ENCODE measurements around the gene ASB3. TPM values are rescaled to one million over a fixed set of nuclear protein-coding genes. Genes with fewer than 3 reads are reported as not detected.

The ASB3 gene
- total and polyA plus RNA-seq, 2 donors (not counting 3 experiments of a cell fraction or from before 2014, with no cell fraction given) = 20.3 to 20.5 TPM

GRCh38 chr2:53755121-53755520 lies 31.6 kb downstream of the ASB3 start:
- DNase-seq (ENCODE audit: low read depth, low spot score) (no peak), FAIRE-seq (no peak)
- Histone ChIP-seq H3K36me3 (ENCODE audit: control insufficient read depth in 2 of 2, extremely low read depth in 1 of 2, insufficient read depth in 2 of 2, low read length in 2 of 2) (peaks cover 0 to 5% of the 10 kb centered on the region in 2 experiments), H3K9me3 (replicated peaks; ENCODE audit: control insufficient read depth, insufficient read depth, low read length) (no peaks in the 10 kb centered on the region), H2AFZ (ENCODE audit: low read depth, low read length) (no peak overlapping the region), H3K4me2 (ENCODE audit: insufficient read depth, low read length) (no peak overlapping the region), H4K20me1 (replicated peaks; ENCODE audit: control insufficient read depth, extremely low read depth, insufficient read depth, low read length) (no peaks in the 10 kb centered on the region), H3K27me3 (ENCODE audit: control insufficient read depth in 2 of 2, insufficient read depth in 2 of 2, low read length in 2 of 2) (no peaks in the 10 kb centered on the region), H3K4me3 (replicated peaks in 1 of 3; ENCODE audit: insufficient read depth in 1 of 3, low read depth in 1 of 3, low read length in 3 of 3) (no peak overlapping the region), H3K9me1 (replicated peaks; ENCODE audit: control insufficient read depth, extremely low read depth, insufficient read depth, low read length) (no peaks in the 10 kb centered on the region), H3K4me1 (ENCODE audit: control insufficient read depth, extremely low read depth, insufficient read depth, low read length) (peaks cover 3% of the 10 kb centered on the region), H3K9ac (replicated peaks; ENCODE audit: extremely low read depth, insufficient read depth, low read length) (no peak overlapping the region), H3K79me2 (ENCODE audit: control insufficient read depth, insufficient read depth, low read length) (no peaks in the 10 kb centered on the region), H3K27ac (ENCODE audit: insufficient read depth, low read depth, low read length) (no peak overlapping the region)
- CTCF ChIA-PET = interaction anchor here (2.1 kb wide), 1 partner anchor 13 kb away, joined by 9 read pairs; the partner anchor contains the start of gene CHAC2
- POLR2A ChIA-PET = no interaction called here
- intact Hi-C loops (cut with micrococcal nuclease) = no loop called here
- no peak for TF ChIP-seq MYC (IDR thresholded peaks at IDR 0.05; ENCODE audit: low read depth, low read length)
- no peak for TF ChIP-seq EZH2 (IDR thresholded peaks at IDR 0.05; ENCODE audit: borderline replicate concordance, low read depth, low read length, severe bottlenecking)
- TF ChIP-seq FOS (IDR thresholded peaks at IDR 0.05; ENCODE audit: borderline replicate concordance, insufficient read depth, low read length) = no peak
- TF ChIP-seq, protein P1, sequence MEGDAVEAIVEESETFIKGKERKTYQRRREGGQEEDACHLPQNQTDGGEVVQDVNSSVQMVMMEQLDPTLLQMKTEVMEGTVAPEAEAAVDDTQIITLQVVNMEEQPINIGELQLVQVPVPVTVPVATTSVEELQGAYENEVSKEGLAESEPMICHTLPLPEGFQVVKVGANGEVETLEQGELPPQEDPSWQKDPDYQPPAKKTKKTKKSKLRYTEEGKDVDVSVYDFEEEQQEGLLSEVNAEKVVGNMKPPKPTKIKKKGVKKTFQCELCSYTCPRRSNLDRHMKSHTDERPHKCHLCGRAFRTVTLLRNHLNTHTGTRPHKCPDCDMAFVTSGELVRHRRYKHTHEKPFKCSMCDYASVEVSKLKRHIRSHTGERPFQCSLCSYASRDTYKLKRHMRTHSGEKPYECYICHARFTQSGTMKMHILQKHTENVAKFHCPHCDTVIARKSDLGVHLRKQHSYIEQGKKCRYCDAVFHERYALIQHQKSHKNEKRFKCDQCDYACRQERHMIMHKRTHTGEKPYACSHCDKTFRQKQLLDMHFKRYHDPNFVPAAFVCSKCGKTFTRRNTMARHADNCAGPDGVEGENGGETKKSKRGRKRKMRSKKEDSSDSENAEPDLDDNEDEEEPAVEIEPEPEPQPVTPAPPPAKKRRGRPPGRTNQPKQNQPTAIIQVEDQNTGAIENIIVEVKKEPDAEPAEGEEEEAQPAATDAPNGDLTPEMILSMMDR (IDR thresholded peaks at IDR 0.05; ENCODE audit: extremely low read depth in 1 of 2, insufficient read depth in 1 of 2, low read depth in 1 of 2, low read length in 2 of 2) = no peak
- dilution Hi-C loops (cut with MboI; ENCODE audit: extremely low pct_ligation_motif_present, low sequenced_read_pairs) = no loop called here
- BruUV-seq (replicated peaks) = no TSS peak

DNA sequence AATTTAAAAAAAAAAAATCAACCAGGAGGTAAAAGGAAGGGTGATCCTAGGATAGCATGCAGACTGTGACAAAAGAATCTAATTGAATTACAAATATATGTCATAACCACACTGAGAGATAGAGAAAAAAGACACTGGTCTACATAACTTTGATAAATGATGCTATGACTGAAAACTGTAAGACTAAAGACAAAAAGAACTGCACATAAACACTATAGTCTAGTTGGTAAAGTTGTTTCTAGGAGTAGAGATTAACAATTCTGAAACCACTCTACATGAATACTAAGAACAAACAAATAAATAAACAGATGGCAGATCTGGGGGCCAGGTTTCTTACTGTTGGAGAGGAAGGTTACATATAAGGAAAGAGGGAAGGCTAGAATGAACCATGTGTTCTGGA lies 33.7 kb downstream of the ASB3 start:
- Histone ChIP-seq H3K4me1 (ENCODE audit: control insufficient read depth, extremely low read depth, insufficient read depth, low read length) (peaks cover 3% of the 10 kb centered on the region), H3K9ac (replicated peaks; ENCODE audit: extremely low read depth, insufficient read depth, low read length) (no peak overlapping the region), H4K20me1 (replicated peaks; ENCODE audit: control insufficient read depth, extremely low read depth, insufficient read depth, low read length) (no peaks in the 10 kb centered on the region), H3K79me2 (ENCODE audit: control insufficient read depth, insufficient read depth, low read length) (no peaks in the 10 kb centered on the region), H3K27me3 (ENCODE audit: control insufficient read depth in 2 of 2, insufficient read depth in 2 of 2, low read length in 2 of 2) (no peaks in the 10 kb centered on the region), H2AFZ (ENCODE audit: low read depth, low read length) (no peak overlapping the region), H3K4me2 (ENCODE audit: insufficient read depth, low read length) (no peak overlapping the region), H3K9me1 (replicated peaks; ENCODE audit: control insufficient read depth, extremely low read depth, insufficient read depth, low read length) (no peaks in the 10 kb centered on the region), H3K9me3 (replicated peaks; ENCODE audit: control insufficient read depth, insufficient read depth, low read length) (no peaks in the 10 kb centered on the region), H3K36me3 (ENCODE audit: control insufficient read depth in 2 of 2, extremely low read depth in 1 of 2, insufficient read depth in 2 of 2, low read length in 2 of 2) (peaks cover 0 to 5% of the 10 kb centered on the region in 2 experiments), H3K27ac (ENCODE audit: insufficient read depth, low read depth, low read length) (no peak overlapping the region), H3K4me3 (replicated peaks in 1 of 3; ENCODE audit: insufficient read depth in 1 of 3, low read depth in 1 of 3, low read length in 3 of 3) (no peak overlapping the region)
- no peak for TF ChIP-seq MYC (IDR thresholded peaks at IDR 0.05; ENCODE audit: low read depth, low read length)
- DNase-seq (ENCODE audit: low read depth, low spot score) (no peak), FAIRE-seq (no peak)
- CTCF ChIA-PET = no interaction called here
- dilution Hi-C loops (cut with MboI; ENCODE audit: extremely low pct_ligation_motif_present, low sequenced_read_pairs) (no loop called here), intact Hi-C loops (cut with micrococcal nuclease) (no loop called here)
- POLR2A ChIA-PET = no interaction called here
- BruUV-seq (replicated peaks) = no TSS peak

All from endothelial cell of umbilical vein (primary cell).